Endometrium (tissue), 2 donors: ENCODE data around the gene ERH.
"Not testable (repeated sequence)": the region's sequence is repeated elsewhere in the genome, so short reads cannot be mapped to it uniquely, and the experiment has no call there.

ENCODE experiments used
- FAIRE-seq: peaks from 2 replicates; lab custom pipeline; 2012; peaks lifted over from hg19 to GRCh38; lab: Jason Lieb, UNC
- donor health status: control.
- donor health status: control.

The ERH gene

DNA sequence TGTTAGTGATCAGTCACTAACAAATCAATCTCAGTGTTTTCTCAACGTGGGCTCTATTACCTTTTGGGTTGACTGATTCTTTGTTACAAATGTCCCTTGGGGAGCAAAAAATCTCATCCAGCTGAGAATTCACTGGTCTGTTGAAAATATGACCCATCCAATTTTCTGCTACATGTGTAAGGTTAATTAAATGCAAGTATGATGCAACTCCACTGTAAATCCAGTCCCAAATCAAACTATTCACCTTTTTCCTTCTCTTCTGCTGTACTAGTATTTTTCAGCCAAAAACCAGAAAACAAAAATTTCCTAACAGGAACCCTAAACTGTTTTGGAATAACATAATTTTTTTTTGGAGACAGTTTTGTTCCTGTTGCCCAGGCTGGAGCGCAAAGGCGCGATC, 2.2 kb downstream of the ERH start:
- no peak for FAIRE-seq

DNA sequence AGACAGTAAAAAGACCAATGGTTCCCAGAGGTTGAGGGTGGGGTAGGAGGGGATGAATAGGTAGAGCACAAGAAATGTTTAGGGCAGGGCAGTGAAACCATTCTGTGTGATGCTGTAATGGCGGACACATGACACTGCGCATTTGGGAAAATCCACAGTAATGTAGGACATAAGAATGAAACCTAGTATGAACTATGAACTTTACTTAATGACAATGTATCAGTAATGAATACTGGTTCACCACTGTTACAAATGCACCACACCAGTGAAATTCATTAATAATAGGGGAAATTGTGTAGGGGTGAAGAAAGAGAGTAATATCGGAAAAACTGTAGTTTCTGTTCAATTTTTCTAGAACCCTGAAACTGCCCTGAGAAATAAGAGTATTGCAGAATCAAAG, 5.6 kb downstream of the ERH start:
- FAIRE-seq: no peak

DNA sequence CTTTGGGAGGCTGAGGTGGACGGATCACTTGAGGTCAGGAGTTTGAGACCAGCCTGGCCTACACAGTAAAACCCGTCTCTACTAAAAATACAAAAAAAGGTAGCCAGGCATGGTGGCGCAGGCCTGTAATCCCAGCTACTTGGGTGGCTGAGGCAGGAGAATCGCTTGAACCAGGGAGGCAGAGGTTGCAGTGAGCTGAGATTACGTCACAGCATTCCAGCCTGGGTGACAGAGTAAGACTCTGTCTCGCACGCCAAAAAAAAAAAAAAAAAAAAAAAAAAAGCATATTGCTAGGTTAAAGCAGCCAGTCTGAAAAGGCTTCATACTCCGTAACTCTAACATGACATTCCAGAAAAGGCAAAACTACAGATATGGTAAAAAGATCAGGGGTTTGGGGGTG, 6.7 kb downstream of the ERH start:
- FAIRE-seq: not testable (repeated sequence)

DNA sequence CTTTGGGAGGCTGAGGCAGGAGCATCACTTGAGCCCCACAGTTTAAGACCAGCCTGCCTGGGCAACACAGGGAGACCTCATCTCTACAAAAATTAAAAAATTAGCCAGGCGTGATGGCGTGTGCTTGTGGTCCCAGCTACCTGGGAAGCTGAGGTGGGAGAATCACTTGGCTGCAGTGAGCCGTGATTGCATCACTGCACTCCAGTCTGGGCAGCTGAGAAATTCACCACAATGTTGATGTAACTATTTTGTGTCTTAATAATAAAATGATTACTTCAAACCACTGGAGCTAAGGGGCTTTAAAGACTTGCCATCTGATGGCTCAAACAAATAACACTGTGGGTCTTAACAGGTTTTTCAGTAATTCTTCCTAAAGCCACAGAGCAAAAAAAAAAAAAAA, 10.8 kb downstream of the ERH start:
- FAIRE-seq: no peak

DNA sequence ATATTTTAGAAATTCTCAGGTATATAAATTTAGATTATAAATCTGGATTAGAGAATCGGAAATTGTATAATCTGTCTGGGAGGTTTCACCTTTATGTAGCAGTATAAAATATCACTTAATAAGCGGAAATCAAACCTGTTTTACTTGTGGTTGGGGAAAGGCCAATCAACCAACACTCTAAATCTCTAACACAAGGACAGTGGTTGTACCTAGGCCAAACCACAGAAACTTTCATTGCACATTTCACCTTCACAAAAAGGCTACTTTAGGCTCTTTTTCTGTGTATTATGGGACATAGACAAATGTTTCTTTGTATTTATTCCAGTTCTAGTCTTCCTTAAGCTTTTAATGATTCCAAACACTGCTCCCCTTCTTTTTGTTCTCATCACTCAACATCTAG, 19.8 kb downstream of the ERH start:
- FAIRE-seq: no peak

DNA sequence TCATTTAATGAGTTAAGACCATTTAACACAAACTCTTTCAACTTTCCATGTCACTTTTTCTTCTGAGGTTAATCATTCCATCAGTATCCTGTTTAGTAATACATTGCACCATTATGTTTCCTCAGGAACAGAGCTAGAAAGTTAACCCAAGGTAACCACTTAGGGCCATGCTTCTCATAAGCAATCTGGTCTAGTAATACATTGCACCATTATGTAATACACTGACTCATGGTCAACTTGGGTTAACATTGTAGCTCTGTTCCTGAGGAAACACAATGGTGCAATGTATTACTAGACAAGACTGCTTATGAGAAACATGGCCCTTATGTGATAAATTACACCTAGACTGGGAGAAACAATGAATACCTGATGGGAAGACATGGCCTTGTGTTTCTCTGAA, 21.7 kb downstream of the ERH start:
- FAIRE-seq: no peak

DNA sequence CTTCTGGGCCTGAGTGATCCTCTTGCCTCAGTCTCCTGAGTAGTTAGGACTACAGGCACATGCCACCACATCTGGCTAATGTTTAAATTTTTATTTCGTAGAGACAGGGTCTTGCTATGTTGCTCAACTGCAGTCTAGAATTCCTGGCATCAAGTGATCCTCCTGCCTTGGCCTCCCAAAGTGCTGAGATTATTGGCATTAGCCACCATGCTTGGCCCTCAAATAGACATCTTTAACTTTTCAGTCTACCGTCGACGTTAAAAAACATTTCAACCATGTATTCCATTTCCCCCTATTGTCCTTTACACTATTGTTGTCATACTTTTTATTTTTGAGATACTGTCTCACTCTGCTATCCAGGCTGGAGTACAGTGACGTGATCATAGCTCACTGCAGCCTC, 22.4 kb downstream of the ERH start:
- FAIRE-seq: no peak

DNA sequence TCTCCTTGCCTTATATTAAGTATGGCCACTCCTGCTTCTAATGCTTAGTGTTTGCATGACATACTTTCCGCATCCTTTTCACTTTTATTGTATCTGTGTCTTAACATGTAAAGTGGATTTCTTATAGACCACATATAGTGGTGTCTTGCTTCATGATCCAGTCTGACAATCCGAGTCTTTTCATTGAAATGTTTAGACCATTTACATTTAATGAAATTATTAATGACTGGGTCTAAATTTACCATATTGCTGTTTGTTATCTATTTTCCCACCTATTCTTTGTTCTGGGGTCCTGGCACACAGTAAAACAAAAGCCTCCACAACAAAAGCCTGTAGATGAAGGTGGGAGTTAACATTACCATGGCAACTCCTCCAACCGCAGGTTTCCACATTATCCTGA, 22.9 kb downstream of the ERH start:
- FAIRE-seq: no peak

DNA sequence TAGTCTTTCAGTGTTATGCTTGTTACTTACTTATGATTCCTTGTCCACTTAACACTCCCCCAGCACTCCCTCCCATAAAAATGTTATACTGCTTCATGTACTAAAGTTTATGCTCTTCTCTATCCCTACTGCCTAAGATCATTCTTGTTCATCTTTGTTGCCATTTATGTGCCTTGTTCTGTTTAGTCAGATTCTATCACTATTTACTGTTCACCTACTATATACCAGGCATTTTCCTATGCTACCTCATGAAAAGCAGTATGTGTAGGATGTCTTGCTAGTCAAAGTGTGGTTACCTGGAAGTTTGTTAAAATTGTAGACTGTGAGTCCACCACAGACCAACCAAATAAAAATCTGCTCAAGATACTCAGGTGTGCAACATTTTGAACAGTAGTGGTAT, 23.9 kb downstream of the ERH start:
- no peak for FAIRE-seq

DNA sequence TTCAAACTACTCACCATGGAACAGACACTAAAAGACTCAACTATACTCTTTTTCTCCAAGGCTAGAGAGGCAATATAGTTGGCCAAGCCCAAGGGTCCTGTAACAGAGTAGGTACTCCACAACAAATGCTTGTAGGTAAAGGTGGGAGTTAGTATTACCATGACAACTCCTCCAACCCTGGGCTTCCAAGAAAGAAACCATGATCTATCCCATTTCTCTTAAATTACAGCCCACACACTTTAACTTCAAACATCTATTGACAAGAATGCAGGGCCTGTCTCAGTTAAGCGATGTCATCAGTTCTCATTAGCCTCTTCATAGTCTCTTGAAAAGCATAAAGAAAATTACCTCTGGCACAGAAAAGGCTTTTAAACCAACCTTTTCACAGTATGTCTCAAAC, 25.0 kb downstream of the ERH start:
- no peak for FAIRE-seq

DNA sequence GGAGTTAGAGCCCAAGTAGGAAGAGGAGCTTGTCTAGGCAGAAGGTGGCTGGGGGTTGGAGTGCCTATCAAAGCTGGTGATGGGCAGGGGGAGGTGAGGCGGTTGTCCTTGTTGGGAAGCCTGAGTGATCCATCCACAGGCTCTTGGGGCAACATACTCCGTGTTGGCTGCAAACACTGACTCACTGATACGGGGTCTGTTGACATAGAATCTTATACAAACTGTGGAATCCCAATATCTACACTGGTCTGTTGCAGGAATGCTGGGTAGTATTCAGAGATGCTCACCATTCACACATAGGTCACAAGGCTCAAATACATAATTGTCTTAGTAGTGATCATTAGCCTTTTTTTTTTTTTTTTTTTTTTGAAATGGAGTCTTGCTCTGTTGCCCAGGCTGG, 26.0 kb downstream of the ERH start:
- no peak for FAIRE-seq

DNA sequence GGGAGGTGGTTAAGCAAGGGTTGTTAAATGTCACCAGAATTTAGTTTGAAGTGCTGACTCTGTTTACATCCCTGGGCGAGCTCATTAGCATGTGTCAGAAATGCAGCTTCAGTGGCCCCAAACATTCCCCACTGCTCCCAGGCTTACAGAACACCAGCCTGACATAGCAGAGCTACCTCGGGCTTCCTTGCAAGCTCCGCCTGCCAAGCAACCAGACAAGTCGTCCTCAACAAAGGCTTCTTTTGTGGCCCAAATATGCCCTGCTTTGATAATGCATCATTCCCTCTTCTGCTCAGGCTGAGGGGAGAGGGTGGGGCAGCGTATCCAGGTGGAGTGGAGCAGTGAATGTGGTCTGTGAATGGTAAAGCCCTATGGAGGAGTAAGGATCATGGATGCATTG, 28.0 kb downstream of the ERH start:
- FAIRE-seq: no peak

DNA sequence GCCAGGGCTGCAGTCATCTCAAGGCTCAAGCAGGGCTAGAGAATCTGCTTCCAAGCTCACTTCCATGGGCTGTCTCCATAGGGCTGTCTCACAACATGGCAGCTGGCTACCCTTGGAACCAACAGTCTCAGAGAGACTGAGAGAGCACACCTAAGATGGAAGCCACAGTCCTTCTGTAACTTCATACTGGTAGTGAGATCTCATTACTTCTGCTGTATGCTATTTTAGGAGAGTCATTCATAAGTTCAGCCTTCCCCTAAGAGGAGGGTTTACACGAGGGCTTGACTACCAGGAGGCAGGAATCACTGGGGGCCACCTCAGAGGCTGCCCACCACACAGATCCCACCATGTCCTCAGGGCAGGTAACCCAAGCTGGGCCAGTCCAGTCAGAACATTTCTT, 29.7 kb downstream of the ERH start:
- FAIRE-seq: no peak

DNA sequence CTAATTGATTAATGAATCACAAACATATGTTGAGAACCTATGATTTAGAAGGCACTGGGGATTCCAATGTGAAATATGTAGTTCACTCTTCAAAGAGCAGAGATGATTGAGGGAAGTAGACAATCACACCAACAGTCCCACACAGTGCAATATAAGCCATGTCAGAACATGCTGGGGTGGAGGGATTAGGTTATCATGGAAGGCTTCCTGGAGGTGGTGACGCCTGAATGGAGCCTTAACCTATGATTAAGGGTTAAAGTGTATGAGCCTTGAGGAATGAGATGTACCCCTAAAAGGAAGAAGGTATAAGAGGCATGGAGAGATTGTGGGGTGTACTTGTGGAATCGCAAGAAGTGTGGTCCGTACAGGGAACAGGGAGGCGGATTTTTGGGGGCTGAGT, 31.3 kb downstream of the ERH start:
- no peak for FAIRE-seq

DNA sequence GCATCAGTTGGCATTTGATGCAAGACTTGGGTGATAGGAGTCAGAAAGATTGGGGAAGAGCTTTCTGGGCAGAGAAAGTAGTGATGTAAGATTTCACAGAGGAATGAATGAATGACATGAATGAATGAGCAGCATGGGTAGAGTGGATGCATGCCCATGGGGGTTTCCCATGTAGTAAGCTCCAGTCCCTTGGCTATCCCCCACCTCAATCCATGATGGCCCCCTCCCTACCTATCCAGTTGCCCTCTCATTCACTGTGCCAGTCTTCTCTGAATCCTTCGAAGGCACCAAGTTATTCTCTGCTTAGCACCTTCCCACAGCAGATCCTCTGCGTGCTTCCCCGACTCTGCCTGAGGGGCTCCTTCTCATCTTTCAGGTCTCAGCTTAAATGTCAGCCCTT, 32.0 kb downstream of the ERH start:
- FAIRE-seq: no peak

DNA sequence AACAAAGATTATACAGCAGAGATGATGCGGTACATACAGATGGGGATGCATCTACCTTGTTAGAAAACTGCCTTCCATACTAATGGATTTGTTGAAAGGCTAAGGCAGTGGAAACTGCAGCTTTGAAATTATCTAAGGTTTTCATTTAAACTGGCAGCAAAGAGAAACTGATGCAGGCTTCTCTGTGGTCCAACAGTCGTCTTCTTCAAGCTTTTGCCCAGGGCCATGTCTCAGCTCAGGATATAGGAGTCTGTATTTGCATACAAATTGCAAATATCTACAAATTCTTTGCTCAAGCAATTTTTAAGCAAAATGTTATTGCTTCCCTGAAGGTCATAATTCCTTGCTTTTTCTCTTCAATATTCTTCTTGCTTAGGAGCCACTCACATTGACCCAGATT, 33.7 kb downstream of the ERH start:
- no peak for FAIRE-seq

DNA sequence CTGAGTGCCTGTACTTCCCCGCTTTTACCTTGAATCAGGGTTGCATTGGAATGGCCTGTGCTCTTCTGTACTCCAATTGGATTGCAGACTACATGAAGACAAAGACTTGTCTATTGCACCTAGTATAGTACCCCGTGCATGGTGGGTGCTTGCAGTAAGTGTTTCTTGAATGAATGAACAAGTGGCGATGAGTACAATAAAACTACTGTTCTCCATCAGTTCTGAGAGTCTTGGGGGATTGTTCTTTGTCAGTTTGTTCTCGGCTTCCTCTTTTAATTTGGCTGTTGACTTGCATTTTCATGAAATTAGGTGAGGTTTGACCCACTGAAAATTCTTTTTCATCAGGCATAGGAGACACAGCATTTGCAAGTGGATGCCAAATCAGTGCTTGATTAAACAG, 34.1 kb downstream of the ERH start:
- no peak for FAIRE-seq

DNA sequence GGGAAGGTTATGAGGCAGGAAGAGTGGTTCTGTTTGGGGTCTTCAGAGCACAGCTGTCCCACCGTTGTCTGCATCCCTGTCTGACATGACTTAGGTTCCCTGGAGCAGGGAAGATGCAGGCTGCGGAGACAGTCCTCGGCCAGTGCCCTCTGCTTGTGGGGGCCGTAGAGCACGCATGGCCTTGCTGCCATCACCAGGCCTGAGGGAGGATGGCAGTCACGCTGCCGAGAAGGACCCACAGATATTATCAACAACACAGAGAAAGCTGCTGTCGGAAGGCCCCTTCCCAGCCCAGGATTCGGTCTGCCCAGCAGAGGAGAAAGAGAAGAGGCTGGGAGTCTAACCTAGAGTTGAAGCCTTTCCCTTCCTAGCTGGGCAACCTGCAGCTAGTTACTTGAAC, 35.0 kb downstream of the ERH start:
- no peak for FAIRE-seq

DNA sequence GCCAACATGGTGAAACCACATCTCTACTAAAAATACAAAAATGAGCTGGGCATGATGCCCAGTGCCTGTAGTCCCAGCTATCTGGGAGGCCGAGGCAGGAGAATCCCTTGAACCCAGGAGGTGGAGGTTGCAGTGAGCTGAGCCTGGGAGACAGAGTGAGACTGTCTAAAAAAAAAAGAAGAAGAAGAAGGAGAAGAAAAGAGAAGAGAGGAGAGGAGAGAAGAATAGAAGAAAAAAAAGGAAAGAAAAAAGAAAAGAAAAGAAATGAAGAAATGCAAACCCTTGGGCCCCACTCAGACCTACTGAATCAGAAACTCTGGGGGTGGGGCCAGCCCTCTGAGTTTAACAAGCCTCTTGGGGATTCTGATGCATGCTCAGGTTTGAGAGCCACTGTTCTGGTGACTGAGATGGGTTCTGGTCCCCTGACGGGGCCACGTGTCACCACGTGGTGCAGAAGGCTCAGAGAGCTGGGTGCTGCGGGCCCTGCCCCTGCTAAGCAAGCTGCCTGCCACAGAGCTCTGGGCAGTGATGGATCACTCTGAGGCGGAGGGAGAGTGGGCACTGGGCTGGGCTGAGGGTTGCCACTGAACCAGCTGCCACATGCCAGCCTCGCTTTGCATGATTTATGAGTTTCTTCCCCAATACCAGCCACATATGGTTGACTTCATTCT, 37.5 kb downstream of the ERH start:
- FAIRE-seq: no peak

DNA sequence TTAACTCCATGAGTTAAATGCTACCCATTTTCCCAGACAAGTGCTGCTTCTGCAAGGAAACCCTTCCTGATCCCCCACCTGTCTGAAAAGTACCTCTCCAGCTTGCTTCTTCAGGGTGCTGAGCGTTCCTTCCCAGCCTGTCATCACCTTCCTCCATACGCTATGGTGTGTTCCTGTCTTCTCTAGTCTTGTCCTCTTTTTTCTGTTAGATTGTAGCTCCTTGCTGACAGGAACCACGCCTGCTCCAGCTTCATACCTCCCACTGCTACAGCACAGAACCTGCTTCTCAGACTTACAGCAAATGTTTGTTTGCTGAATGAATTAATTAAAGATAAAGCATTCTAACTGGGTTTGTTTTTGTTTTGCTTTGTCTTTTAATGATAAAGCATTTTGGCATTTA, 39.1 kb downstream of the ERH start:
- no peak for FAIRE-seq

DNA sequence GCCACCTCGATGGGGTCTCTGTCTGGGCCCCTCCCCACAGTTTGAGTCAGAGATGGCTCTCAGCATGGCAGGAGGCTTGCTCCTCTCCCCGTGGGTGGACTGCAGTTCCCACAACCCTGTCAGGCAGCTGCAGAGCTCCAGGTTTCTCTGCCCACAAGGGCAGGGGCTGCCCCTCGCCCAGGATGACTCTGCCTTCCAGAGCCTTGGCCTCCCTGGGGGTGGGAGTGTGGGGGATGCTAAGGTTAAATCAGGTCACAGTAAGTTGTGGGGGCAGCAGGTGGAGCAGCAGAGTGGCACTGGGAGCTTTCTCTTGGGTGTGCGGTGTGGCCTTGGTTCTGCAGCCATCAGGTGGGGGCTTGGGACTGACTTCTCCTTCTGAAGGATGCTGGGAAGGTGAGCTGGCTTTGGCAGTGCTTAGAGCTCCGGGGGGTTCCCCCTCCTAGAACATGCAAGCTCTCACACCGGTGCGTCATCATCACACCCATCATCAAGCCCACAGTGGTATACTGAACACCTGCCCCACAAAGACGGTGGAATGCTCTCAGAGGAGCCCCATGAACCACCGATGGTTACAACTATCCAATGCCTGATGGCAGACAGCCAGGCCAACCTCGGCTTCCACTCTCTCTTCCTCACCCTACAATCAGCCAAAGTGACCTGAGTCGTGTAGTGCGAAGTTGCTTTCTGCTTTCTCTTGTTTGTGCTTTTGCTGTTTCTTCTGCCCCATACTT, 39.7 kb downstream of the ERH start:
- FAIRE-seq: no peak

DNA sequence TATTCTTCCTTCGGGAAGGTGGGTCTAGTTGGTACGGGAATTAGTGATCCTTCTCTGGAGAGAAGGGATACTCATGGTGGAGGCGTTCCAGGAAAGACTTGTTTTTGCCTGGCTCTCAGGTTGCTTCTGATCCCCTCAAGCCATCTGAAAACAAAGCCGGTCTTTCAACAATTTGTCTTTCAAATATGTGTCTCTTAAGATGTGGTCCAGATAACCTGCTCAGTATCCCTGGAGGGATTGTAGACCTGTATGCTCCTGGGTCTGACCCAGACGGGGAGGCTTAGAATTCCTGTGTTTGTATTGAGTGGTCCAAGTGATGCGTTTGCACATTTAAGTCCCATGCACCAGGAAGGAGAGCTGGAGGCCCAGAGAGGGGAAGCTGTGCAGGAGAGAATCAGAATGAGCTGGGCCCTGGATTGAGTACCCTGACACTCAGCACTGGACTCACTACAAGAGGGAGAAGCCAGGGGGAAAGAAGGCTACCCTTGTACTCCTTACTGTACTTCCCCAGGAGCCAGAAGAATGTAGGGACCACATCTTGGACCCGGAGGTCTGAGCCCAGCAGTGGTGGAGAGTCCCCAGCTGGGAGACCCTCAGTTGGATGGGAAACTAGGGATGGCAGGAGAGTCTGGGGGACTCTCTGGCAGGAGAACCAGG, 40.4 kb downstream of the ERH start:
- no peak for FAIRE-seq

DNA sequence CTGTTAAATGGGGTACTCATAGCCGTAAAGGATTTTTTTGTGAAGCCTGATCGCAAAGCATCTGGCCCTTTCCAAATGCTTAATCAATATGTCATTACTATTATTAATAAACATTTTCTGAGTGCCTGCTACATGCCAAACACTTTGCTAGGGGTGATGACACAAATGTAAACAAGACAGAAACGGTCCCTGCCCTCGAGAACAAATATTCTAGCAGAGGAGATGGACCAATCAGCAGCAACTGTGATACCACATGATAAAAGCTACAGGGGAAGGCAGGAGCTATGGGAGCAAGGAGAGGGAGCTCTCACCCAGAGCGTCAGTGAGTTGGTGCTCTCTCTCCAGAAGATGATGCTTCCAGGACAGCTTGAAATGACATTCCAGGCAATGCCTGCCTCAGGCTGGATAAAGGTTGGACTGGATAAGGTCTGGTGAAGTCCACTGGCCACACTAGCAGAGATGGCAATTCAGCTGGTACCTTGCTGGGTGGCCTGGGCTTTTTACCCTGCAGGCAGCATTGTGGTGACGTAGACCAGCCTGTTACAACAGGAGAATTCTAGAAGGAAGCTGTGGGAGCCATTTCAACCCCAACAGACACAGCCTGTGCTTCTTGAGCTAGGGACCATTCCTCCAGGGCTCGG, 41.1 kb downstream of the ERH start:
- FAIRE-seq: no peak
